Medulla oblongata (tissue), 1 donor: ENCODE data around the gene COL4A5.

Experiments used
- DNase-seq: peaks from one replicate; pipeline ENCODE4 v3.0.0-alpha.2; 2015; ENCODE audit errors: extremely low spot score

The COL4A5 gene

GRCh38 chrX:108640817-108641216 lies 201.2 kb downstream of the COL4A5 start:
- no peak for DNase-seq

GRCh38 chrX:108641589-108642272 lies 202.1 kb downstream of the COL4A5 start:
- DNase-seq = no peak

GRCh38 chrX:108642273-108642628 lies 202.6 kb downstream of the COL4A5 start:
- DNase-seq = no peak

GRCh38 chrX:108664701-108665100 lies 225.1 kb downstream of the COL4A5 start:
- DNase-seq = no peak

- DNase-seq = no peak
Observed at GRCh38 chrX:108666101-108666500, 226.5 kb downstream of the COL4A5 start.

GRCh38 chrX:108671526-108671925 lies 231.9 kb downstream of the COL4A5 start:
- no peak for DNase-seq

- DNase-seq = no peak
Observed at GRCh38 chrX:108696690-108697089, 257.1 kb downstream of the COL4A5 start.

GRCh38 chrX:108699368-108699767 lies 259.7 kb downstream of the COL4A5 start:
- peak; percentile 51 for DNase-seq

GRCh38 chrX:108701633-108702032 lies 262.0 kb downstream of the COL4A5 start:
- no peak for DNase-seq

GRCh38 chrX:108702530-108702929 lies 262.9 kb downstream of the COL4A5 start:
- DNase-seq = no peak

GRCh38 chrX:108704839-108705238 lies 265.2 kb downstream of the COL4A5 start:
- DNase-seq = no peak

GRCh38 chrX:108712886-108713285 lies 273.2 kb downstream of the COL4A5 start:
- DNase-seq = no peak

- no peak for DNase-seq
Observed at GRCh38 chrX:108722561-108722960, 282.9 kb downstream of the COL4A5 start.

GRCh38 chrX:108726748-108727147 lies 287.1 kb downstream of the COL4A5 start:
- DNase-seq = no peak

GRCh38 chrX:108731153-108731552 lies 291.5 kb downstream of the COL4A5 start:
- no peak for DNase-seq

GRCh38 chrX:108732630-108733321 lies 293.1 kb downstream of the COL4A5 start:
- DNase-seq = no peak

- no peak for DNase-seq
Observed at GRCh38 chrX:108734426-108734825, 294.8 kb downstream of the COL4A5 start.

- no peak for DNase-seq
Observed at GRCh38 chrX:108735091-108735678, 295.5 kb downstream of the COL4A5 start.

GRCh38 chrX:108735679-108736508 lies 296.3 kb downstream of the COL4A5 start:
- DNase-seq = peak; percentile 2

- DNase-seq = peak; percentile 5
Observed at GRCh38 chrX:108736509-108737479, 297.2 kb downstream of the COL4A5 start, which contains the start of gene IRS4. Gene IRS4 (minus strand): TSS chrX:108736563.

GRCh38 chrX:108737754-108738153 lies 298.1 kb downstream of the COL4A5 start:
- no peak for DNase-seq
